ENCODE results near the gene DNAJB2.

DNAJB2 gene

GRCh38 chr2:219245899-219246230 is 33.3 kb upstream of the DNAJB2 start:
- H3K4me3 ChIP-seq (ENCODE audit: control insufficient read depth, low read depth, low read length) = peak overlapping the region; percentile 60
- no peak for DNase-seq (ENCODE audit: low read depth)
- no peak for TF ChIP-seq CTCF (IDR thresholded peaks at IDR 0.05; ENCODE audit: control insufficient read depth, insufficient read depth, low read depth, low read length, missing control alignments)

GRCh38 chr2:219246559-219246958 is 32.6 kb upstream of the DNAJB2 start:
- H3K4me3 ChIP-seq (ENCODE audit: control insufficient read depth, low read depth, low read length) = no peak overlapping the region
- TF ChIP-seq CTCF (IDR thresholded peaks at IDR 0.05; ENCODE audit: control insufficient read depth, insufficient read depth, low read depth, low read length, missing control alignments) = no peak
- no peak for DNase-seq (ENCODE audit: low read depth)

GRCh38 chr2:219247678-219248642 is 31.2 kb upstream of the DNAJB2 start:
- TF ChIP-seq CTCF (IDR thresholded peaks at IDR 0.05; ENCODE audit: control insufficient read depth, insufficient read depth, low read depth, low read length, missing control alignments) = no peak
- H3K4me3 ChIP-seq (ENCODE audit: control insufficient read depth, low read depth, low read length) = no peak overlapping the region
- DNase-seq (ENCODE audit: low read depth) = no peak

- no peak overlapping the region for H3K4me3 ChIP-seq (ENCODE audit: control insufficient read depth, low read depth, low read length)
- TF ChIP-seq CTCF (IDR thresholded peaks at IDR 0.05; ENCODE audit: control insufficient read depth, insufficient read depth, low read depth, low read length, missing control alignments) = no peak
- no peak for DNase-seq (ENCODE audit: low read depth)
These were observed 30.3 kb upstream of the DNAJB2 start for GRCh38 chr2:219248845-219249202.

GRCh38 chr2:219249203-219249980 is 29.8 kb upstream of the DNAJB2 start:
- no peak for TF ChIP-seq CTCF (IDR thresholded peaks at IDR 0.05; ENCODE audit: control insufficient read depth, insufficient read depth, low read depth, low read length, missing control alignments)
- H3K4me3 ChIP-seq (ENCODE audit: control insufficient read depth, low read depth, low read length) = no peak overlapping the region

GRCh38 chr2:219250049-219250781 is 29.0 kb upstream of the DNAJB2 start:
- TF ChIP-seq CTCF (IDR thresholded peaks at IDR 0.05; ENCODE audit: control insufficient read depth, insufficient read depth, low read depth, low read length, missing control alignments) = no peak
- H3K4me3 ChIP-seq (ENCODE audit: control insufficient read depth, low read depth, low read length) = no peak overlapping the region
- no peak for DNase-seq (ENCODE audit: low read depth)

More at GRCh38 chr2:219249203-219249980, 29.8 kb upstream of the DNAJB2 start:
- DNase-seq (ENCODE audit: low read depth) = peak; percentile 47
